ENCODE data around the gene ELK3.
"Not testable (repeated sequence)": the region's sequence is repeated elsewhere in the genome, so short reads cannot be mapped to it uniquely, and the experiment has no call there.

The ELK3 gene

GRCh38 chr12:96315741-96316481 lies 121.7 kb downstream of the ELK3 start:
- DNase-seq, result not testable (repeated sequence)

GRCh38 chr12:96317801-96318200 lies 123.6 kb downstream of the ELK3 start:
- DNase-seq, result not testable (repeated sequence)

Measured in inflammatory macrophage treated with lipopolysaccharide for 1 hour (primary cell).